K562 (cell line): Measurements from ENCODE around the gene DGCR2. TPM values are rescaled to one million over a fixed set of nuclear protein-coding genes. Genes with fewer than 3 reads are reported as not detected.
A peak's percentile ranks its signal among the peaks of the same experiment; 100 is the strongest.

ENCODE experiments used
- CEBPB ChIP-seq: fragments of 450-650 bp; IDR thresholded peaks from 2 replicates; pipeline ENCODE4 v1.6.1; 2016; ENCODE audit warnings: missing genetic modification characterization, missing compliant biosample characterization
- FOXK1 ChIP-seq: sonication (generic); formaldehyde crosslinking; IDR thresholded peaks from 2 replicates; pipeline ENCODE4 v1.8.0; 2022; ENCODE audit warnings: missing genetic modification reagents, mild to moderate bottlenecking, borderline replicate concordance
- KLF13 ChIP-seq: fragments of 450-650 bp; IDR thresholded peaks from 2 replicates; pipeline ENCODE4 v1.6.1; 2016; ENCODE audit warnings: missing genetic modification characterization, low read depth, mild to moderate bottlenecking, missing compliant biosample characterization, moderate library complexity, borderline replicate concordance
- NFXL1 ChIP-seq: fragments of 450-650 bp; formaldehyde crosslinking; IDR thresholded peaks from 2 replicates; pipeline ENCODE4 v1.4.0; 2021; ENCODE audit warnings: mild to moderate bottlenecking
- SAFB ChIP-seq: fragments of 200-400 bp; formaldehyde crosslinking; IDR thresholded peaks from 2 replicates; pipeline ENCODE4 v1.6.1; 2017; ENCODE audit warnings: low read depth, low read length, borderline replicate concordance
- ZNF324 ChIP-seq: fragments of 250-450 bp; sonication (Bioruptor Pico); IDR thresholded peaks from 2 replicates; pipeline ENCODE4 v1.4.0; 2020; ENCODE audit warnings: mild to moderate bottlenecking
- polyA plus RNA-seq, 8 experiments: library from polyadenylated mRNA; depleted of rRNA in 4 of 8; stranded (reverse) in 5 of 8; unstranded in 3 of 8; fragments of >200 nt; fragmentation: Nextera tagmentation in 2 of 8; fragmentation: Illumina TruSeq in 1 of 8; extraction: Ambion mirVana in 2 of 8; extraction: Trizol in 1 of 8; gene quantifications; 2 replicates each; pipeline versions ENCODE4 v1.2.1 to v1.2.3, GENCODE V29; 2011 to 2014; ENCODE audit warnings: inconsistent platforms in 1 of 8, missing spikeins in 1 of 8
- total RNA-seq, 7 experiments: library from RNA; depleted of rRNA in 6 of 7; stranded (reverse); fragments of >200 nt in 6 of 7; fragmentation: Illumina TruSeq in 2 of 7; extraction: Trizol in 2 of 7; gene quantifications; 2 replicates each; pipeline versions ENCODE4 v1.2.1 to v1.2.3, GENCODE V29; 2011 to 2021; ENCODE audit warnings: low replicate concordance in 1 of 7
- TF ChIP-seq, protein P1 (sequence below): sonication (generic); formaldehyde crosslinking; IDR thresholded peaks from 2 replicates; pipeline ENCODE4 v1.8.1; 2023; ENCODE audit warnings: missing genetic modification reagents, mild to moderate bottlenecking, borderline replicate concordance
- TF ChIP-seq, protein P2 (sequence below): IDR thresholded peaks from 2 replicates; pipeline ENCODE4 v1.6.1; 2012; ENCODE audit warnings: low read depth, low read length, improper control_type of control experiment, borderline replicate concordance

The DGCR2 gene
- total and polyA plus RNA-seq, 9 of the 15 experiments (the other 6 are each of a cell fraction or from before 2014, with no cell fraction given): 0.69 to 101 (median 56.4) TPM

DNA sequence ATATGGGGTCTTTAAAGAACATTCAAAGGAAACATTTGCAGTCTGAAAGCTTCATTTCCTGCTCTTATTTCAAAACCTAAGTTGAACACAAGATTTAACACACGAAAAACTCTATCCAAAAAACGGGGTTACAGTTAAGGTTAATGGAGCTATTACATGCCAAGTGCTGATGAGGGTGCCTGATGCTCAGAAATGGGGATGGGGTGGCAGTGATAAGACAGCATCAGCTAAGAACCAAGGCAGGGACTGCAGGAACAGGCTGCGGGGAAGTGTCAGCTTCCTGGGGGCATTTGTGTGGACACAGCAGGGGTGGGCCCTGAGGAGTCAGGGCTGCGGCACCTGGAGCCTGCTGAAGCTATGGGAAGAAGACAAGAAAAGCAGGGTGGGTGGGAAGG lies 12.2 kb downstream of the DGCR2 start (continued):
- TF ChIP-seq, protein P1, sequence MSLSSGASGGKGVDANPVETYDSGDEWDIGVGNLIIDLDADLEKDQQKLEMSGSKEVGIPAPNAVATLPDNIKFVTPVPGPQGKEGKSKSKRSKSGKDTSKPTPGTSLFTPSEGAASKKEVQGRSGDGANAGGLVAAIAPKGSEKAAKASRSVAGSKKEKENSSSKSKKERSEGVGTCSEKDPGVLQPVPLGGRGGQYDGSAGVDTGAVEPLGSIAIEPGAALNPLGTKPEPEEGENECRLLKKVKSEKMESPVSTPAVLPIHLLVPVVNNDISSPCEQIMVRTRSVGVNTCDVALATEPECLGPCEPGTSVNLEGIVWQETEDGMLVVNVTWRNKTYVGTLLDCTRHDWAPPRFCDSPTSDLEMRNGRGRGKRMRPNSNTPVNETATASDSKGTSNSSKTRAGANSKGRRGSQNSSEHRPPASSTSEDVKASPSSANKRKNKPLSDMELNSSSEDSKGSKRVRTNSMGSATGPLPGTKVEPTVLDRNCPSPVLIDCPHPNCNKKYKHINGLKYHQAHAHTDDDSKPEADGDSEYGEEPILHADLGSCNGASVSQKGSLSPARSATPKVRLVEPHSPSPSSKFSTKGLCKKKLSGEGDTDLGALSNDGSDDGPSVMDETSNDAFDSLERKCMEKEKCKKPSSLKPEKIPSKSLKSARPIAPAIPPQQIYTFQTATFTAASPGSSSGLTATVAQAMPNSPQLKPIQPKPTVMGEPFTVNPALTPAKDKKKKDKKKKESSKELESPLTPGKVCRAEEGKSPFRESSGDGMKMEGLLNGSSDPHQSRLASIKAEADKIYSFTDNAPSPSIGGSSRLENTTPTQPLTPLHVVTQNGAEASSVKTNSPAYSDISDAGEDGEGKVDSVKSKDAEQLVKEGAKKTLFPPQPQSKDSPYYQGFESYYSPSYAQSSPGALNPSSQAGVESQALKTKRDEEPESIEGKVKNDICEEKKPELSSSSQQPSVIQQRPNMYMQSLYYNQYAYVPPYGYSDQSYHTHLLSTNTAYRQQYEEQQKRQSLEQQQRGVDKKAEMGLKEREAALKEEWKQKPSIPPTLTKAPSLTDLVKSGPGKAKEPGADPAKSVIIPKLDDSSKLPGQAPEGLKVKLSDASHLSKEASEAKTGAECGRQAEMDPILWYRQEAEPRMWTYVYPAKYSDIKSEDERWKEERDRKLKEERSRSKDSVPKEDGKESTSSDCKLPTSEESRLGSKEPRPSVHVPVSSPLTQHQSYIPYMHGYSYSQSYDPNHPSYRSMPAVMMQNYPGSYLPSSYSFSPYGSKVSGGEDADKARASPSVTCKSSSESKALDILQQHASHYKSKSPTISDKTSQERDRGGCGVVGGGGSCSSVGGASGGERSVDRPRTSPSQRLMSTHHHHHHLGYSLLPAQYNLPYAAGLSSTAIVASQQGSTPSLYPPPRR (CRISPR knock-in tag): 0 out of 2 replicates have a peak, but pooled peaks have one; percentile 6
- TF ChIP-seq SAFB: no peak
- TF ChIP-seq NFXL1 (CRISPR knock-in tag): 0 out of 2 replicates have a peak, but pooled peaks have one; percentile 3
- peak; percentile 89 for TF ChIP-seq FOXK1 (CRISPR knock-in tag)
- TF ChIP-seq ZNF324 (CRISPR knock-in tag): no peak
- TF ChIP-seq KLF13 (tag): peak; percentile 13; the same call in 1 of the 2 replicates
- no peak for TF ChIP-seq CEBPB
- TF ChIP-seq, protein P2, sequence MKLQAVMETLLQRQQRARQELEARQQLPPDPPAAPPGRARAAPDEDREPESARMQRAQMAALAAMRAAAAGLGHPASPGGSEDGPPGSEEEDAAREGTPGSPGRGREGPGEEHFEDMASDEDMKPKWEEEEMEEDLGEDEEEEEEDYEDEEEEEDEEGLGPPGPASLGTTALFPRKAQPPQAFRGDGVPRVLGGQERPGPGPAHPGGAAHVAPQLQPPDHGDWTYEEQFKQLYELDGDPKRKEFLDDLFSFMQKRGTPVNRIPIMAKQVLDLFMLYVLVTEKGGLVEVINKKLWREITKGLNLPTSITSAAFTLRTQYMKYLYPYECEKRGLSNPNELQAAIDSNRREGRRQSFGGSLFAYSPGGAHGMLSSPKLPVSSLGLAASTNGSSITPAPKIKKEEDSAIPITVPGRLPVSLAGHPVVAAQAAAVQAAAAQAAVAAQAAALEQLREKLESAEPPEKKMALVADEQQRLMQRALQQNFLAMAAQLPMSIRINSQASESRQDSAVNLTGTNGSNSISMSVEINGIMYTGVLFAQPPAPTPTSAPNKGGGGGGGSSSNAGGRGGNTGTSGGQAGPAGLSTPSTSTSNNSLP: 0 out of 2 replicates have a peak, but pooled peaks have one; percentile 14
